Measurements from ENCODE around the gene SLC35F6.
"Not testable (repeated sequence)": the region's sequence is repeated elsewhere in the genome, so short reads cannot be mapped to it uniquely, and the experiment has no call there.

The SLC35F6 gene

DNA sequence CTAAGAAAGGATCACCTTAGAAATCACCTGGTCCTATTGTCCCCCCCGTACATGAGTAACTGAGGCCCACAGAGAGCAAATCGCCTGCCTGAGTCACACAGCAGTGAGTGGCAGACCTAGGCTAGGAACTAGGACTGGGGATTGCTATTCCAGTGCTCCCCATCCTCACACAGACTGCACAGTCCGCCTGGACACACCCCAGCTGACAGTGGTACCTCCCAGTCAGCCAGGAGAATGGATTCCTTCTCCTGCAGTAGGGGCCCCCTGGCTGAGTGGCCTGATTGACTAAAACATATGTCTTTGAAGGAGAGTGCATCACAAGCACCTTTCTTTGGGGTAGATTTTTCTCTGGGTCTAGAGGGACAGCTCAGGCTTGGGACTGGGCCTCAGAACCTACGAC lies 32.4 kb upstream of the SLC35F6 start:
- no peak for DNase-seq

DNA sequence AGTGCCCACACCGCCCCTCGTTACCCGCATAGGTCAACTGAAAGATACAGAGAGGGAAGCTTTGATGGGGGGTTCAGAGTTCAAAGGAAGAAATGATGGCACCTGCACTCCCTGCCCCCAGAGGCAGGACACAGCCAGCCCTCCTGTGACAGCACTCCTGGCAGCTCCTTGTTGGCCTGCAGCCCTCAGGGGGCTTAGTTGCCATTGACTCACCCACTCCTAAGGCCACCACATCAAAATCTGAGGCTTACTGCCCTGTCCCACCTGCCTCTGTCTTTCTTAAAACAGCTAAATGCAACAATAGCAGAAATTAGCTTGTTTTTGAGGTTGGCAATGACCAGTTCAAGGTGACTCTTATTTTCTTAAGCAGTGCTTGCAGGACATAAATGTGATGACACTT lies 31.6 kb upstream of the SLC35F6 start:
- DNase-seq = no peak

DNA sequence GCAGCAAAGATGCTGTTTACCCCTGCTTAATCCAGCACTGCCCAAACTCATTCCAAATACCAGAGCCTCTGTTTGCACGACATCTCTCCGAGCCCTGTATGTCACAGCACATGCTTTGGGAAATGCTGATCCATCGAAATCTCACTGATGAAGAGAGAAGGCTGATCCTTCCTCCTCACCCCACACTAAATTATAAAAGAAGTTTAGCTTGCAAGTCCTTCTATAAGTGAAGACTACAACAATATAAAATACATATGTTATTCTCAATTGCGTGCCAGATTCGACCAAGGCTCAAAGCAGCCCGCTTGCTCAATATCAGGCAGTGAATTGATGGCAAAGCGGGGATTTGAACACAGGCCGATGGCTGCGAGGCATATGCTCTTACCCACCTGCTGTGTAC lies 30.7 kb upstream of the SLC35F6 start:
- no peak for DNase-seq

GRCh38 chr2:26735097-26735496 lies 29.0 kb upstream of the SLC35F6 start:
- DNase-seq = no peak

DNA sequence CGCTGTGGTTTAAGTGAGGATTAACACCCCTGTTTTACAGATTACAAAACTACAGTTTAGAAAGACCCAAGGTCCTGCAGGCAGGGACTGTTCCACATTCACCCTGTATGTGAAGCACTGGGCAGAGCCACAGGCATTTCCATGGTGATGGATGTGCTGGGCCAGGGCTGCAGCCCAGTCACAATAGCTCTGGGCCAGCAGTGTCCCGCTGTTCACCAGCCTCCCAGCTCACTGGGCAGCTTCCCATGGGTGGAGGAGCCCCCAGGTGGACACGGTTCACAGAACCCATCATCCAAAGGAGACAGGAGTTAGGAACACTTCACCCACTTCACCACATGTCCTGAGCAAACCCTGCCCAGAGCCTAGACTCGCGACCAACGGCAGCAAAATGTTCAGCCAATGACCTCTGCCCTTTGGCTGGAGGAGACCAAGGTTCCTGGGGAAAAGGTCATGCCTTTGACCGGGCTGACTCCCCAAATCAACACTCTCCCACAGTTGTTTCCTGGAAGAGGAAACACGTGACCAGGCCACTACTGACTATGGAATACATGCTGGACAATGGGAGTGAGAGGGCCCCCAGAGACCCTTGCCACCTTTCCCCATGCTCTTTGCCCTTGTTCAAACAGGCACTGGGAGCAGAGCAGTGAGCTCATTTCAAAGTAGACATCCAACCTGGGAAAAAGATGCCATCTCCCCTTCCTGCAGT lies 28.0 kb upstream of the SLC35F6 start:
- no peak for DNase-seq

- no peak for DNase-seq
These were observed 26.9 kb upstream of the SLC35F6 start for GRCh38 chr2:26737221-26737620.

DNA sequence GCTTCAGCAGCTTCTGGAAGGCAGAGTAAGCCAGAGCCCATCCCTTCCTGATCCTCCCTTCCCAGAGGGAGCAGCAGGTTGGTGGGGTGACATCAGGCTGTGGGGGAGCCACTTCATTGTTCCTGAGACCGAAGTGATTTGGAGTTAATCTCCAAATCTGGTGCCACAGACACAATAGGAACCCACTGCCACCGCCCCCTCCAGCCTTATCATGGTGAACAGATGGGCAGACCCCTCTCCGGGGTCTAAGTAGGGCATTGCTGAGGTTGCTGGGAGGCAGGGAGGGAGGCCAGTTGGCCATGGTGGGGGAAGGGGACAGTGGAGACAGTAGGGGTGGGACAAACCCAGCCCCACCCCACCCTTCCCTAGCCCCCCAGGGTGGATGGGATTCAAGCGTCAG lies 25.6 kb upstream of the SLC35F6 start:
- no peak for DNase-seq

- DNase-seq = no peak
These were observed 24.6 kb upstream of the SLC35F6 start for GRCh38 chr2:26739514-26739913.

DNA sequence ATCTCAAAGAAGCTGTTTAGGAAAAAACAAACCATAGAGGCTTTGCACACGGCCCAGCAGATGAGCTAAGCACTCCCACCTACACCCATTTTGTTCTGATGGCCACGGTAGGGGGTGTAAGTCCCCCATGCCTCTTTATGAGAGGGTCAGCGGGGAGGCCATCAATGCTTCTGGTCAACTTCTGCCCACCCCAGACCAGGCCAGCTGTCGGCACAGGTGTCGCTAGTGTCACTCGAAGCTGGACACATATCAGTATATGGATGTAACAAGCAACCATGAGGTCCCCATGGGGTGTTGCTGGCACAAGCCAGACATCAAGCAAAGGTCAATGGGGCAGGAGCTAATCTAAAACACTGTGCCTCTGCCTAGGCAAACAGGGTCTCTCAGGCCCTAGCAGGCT lies 23.7 kb upstream of the SLC35F6 start:
- no peak for DNase-seq

DNA sequence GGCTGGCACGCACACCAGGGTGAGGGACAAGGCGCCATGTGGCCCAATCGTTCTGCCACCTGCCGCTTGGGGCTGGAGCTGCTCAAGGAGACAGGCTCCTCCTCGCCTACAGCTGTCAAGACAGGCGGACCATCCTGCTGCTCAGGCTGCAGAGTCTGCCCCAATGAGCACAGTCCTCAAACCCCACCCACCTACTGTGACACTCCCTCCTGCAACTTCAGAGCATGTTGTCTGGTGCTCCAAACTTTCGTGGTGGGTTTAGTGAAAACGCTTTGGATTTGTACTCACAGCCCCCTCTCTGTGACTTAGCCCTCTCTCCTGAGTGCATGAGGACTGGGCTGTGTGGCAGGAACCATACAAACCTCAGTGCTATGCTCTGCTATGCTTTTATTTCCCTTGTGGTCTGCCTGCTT lies 23.2 kb upstream of the SLC35F6 start:
- DNase-seq = no peak

DNA sequence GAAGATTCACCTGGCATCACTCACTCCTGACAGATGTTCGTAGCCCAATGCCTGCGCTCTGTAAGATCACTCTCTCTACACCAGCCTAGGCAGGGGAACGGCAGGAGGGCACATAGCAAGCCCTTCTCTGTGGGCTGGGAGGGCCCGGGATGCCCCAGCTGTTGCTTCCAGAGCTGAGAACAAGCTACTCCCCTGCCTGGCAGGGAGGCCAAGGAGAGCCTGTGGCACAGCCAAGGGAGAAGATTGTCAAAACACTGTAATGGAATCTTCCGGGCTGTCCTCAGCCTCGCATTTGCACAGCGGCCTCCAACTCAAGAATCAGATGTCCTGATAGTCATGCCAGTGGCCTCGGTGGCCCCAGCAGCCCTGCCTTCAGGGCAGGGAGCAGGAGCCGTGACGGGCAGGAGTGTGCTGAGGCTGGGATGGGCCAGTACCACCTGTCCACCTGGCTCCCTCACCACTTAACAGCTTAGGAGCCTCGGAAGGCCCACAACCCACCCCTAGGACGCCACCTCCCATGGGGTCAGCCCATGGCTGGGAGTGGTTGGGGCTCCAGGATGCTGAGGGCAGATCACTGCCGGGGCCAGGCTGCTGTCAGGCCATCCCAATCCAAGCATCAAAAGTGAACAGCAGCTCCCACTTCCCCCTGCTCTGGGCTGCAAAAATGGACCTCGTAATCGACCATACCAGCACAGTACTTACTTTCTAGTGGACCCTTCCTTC lies 21.9 kb upstream of the SLC35F6 start:
- DNase-seq = no peak

DNA sequence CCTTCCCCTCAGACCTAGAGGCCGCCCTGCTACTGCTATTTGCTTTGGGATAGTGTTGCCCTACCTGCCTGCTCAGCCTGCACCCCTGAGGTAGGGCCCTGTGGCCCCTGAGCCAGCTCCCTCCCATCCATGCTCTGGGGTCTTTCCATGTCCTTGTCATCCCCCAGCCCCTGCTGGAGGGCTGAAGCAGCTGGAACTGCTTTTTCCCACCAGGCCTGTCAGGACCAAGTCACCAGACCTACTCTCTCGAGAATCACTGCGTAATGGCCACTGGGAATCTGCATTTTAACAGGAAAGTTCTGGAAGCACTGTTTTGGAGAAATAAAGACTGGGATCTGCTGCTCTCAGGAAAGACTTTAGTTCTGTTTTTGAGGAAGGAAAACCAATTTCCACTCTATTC lies 20.2 kb upstream of the SLC35F6 start:
- no peak for DNase-seq

- no peak for DNase-seq
These were observed 19.1 kb upstream of the SLC35F6 start for GRCh38 chr2:26744953-26745352.

- peak; percentile 69 for DNase-seq
These were observed 18.3 kb upstream of the SLC35F6 start for GRCh38 chr2:26745609-26746327.

DNA sequence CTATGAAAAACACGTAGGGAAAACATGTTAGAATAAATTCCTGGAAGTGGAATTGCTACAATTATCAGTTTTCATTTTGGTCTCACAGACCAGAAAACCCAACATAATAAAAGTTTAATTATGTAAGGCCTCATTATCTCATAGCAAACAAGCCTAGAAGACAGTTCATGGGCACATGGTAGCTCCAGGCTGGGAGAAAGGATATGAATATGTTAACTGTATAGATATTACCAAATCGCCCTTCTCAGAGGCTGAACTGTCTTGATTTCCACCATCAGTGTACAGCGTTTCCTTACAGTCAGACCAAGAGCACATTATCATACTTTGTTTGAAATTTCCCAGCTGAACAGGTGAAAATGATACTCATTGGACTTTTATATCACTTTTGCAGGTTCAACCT lies 17.1 kb upstream of the SLC35F6 start:
- DNase-seq = no peak

DNA sequence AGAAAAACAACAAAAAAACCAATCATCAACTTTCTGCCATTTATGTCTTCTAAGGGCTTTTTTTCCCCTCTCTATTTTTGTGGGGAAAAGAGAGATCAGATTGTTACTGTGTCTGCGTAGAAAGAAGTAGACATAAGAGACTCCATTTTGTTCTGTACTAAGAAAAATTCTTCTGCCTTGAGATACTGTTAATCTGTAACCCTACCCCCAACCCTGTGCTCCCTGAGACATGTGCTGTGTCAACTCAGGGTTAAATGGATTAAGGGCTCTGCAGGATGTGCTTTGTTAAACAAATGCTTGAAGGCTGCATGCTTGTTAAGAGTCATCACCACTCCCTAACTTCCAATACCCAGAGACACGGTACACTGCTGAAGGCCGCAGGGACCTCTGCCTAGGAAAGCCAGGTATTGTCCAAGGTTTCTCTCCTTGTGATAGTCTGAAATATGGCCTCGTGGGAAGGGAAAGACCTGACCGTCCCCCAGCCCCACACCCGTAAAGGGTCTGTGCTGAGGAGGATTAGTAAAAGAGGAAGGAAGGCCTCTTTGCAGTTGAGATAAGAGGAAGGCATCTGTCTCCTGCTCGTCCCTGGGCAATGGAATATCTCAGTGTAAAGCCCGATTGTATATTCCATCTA lies 14.2 kb upstream of the SLC35F6 start:
- DNase-seq = not testable (repeated sequence)

GRCh38 chr2:26750467-26750866 lies 13.6 kb upstream of the SLC35F6 start:
- DNase-seq = not testable (repeated sequence)

DNA sequence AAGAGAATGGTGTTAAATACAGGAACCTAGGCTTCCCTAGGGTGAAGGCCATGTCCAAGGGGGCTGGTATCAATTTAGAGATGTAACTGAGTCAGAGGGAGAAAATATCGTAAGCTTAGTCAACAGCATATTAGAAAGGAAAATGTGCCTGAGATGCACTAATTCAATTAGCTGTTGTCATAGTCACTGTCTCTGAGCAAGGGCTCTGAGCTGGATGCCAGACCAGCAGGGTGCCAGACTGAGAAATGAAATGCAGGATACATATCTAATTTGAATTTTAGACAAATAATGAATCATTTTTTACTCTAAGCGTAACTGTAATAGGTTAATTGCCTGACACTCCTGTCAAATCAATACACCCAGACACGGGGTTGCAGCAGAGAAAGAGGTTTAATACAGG lies 11.4 kb upstream of the SLC35F6 start:
- no peak for DNase-seq

DNA sequence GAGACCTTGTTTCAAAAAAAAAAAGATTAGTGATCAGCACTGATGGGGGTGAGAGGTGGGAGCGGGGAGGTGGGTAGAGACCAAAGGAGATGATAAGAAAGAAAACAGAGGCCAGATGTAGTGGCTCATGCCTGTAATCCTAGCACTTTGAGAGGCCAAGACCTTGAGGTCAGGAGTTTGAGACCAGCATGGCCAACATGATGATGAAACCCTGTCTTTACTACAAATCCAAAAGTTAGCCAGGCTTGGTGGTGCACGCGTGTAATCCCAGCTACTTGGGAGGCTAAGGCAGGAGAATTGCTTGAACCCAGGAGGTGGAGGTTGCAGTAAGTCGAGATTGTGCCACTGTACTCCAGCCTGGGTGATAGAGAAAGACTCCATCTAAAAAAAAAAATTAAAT lies 9.5 kb upstream of the SLC35F6 start:
- no peak for DNase-seq

DNA sequence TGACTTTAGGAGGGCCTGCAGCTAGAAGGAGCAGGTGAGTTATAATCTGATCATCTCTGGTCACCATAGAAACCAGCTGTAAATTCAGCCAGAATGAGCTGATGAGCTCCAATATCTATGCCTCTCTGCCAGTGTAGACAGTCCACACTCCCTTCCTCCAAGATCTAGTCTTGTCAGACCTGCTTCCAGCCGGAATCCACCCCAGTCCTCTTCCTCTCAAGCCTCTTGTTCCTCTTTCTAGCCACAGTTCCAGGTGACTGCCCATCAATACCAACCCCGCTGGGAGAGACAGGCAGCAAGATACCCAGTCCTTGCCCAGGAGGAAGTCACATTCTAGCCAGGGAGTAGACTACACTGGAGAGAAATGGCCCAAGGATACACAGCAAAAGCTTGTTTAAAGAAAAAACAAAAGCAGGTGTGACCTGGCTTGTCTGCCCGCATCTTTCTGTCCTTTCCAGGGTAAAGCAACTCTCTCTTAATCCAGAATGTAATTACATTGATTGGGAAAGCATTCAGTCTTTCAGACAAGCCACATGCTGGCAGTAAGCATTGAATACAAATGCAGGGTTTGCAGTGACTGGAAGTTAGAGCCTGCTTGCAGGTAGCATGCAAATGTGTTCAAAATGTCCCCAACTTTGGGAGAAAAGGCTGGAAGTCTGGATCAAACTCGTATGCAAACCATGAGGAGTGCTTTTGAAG lies 9.0 kb upstream of the SLC35F6 start:
- DNase-seq = no peak

DNA sequence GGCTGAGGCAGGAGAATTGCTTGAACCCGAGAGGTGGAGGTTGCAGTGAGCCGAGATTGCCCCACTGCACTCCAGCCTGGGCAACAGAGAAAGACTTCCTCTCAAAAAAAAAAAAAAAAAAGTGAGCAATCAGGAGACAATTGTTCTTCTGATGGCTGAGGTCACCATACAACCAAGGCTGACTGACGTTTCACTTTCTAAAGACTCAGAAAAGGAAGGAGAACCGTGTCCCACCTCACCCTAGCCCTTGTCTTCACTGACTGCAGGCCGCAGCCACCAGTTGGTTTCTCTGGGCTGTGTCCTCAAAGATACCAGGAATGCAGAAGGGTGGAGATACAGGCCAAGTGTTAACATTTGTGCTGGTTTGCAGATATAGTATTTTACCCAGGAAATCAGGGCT lies 7.7 kb upstream of the SLC35F6 start:
- DNase-seq = no peak

- no peak for DNase-seq
These were observed 6.0 kb upstream of the SLC35F6 start for GRCh38 chr2:26757873-26758789.

Measured in stimulated activated naive CD4-positive, alpha-beta T cell treated with Interleukin-2 at 50 U/mL for 16 hours (primary cell).